Thoracic aorta endothelial cell (primary cell): ENCODE data around the gene ZNF324. TPM values are rescaled to one million over a fixed set of nuclear protein-coding genes. Genes with fewer than 3 reads are reported as not detected.

Source experiments
- small RNA-seq: library from RNA; depleted of rRNA; stranded (forward); fragments of <200 nt; gene quantifications from one replicate; pipeline ENCODE3, GENCODE V24; 2012
- total RNA-seq: library from RNA; depleted of rRNA; stranded (reverse); fragments of >200 nt; gene quantifications from 2 replicates; pipeline ENCODE4 v1.2.3, GENCODE V29; 2012

Gene ZNF324
- total RNA-seq, result 11.2 and 12.8 TPM in 2 replicates

DNA sequence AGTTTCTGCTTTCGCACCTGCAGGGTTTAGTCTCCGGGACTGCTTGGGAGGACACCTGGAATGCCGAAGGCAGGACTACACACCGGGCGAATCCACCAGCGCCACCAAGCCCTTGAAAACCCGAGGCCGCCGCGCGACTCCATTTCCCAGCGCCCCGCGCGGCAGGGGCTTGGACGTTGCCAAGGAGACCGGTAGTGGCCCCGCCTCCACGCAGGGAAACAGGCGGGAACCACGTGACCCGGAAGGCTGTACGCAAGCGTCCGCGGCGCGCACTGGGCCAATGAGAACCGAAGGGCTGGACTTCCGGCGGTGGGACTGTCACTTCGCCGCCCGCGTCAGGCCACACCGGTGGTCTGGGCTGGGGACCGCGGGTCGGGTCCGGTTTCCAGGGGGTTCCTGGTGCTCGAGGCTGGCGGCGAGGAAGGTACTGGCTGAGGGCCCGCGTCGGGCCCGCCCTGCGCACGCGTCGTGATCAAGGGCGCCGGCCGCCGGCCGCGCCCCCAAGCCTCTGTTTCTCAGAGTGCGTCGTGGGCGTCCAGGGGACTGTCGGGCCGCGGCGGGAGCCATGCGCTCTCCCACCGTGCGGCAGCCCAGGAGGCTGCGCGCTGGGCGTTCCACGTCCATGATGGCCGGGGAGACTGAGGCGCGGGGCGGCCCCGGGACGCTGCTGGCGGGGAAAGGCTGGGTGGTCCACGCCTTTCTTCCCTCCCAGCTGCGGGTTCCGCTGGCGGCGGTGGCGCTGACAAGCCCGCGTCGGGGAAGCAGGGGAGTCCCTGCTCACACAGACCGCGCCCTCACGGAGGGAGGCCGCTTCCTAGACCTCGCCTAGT lies at the start of gene ZNF324:
Gene ZNF324 (plus strand): TSS at position 321 of the 830 bp plus-strand sequence. CDS start 2,106 bp downstream, outside the sequence.

DNA sequence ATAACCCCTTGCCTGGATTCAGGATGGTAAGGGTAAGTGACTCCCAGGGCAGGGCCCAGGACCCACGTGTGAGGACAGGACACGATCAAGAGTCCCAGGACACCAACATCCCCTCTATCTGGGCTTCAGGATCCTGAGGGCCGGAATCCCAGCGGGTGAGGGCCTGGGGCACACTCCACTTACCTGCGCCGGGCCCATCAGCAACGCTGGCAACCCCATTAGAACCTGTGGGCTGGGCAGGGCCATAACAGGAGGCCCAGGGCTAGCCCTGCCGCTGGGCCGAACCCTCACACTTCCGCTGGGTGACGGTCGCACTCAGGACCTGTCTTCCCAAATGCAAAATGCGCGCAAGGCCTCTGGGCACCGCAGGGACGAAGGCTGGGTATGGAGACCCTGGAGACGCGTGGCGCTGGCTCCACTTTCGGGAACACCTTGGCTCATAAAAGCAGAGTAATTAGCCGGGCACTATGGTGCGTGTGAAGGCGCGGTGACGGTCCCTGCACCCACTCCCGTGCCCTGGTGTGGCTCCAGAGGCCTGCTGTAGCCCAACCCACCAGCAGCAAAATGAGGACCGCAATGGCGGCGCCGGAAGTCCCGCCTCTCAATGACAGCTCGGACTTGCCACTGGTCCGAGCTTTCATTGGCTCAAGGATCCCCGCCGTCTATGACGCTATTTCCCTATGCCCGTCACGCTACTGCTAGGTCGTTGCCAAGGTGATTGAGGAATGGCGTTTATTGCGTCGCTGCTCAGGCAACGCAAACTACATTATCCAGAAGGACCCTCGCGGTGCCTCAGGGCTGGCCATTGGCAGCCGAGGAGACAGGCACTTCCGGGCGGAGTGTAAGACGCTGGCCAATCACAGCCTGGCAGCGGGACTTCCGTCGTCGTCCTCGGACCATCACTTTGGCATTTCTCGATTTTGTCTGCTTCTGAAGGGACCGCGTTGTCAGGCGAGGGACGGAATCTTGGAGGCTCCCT lies 27.0 kb upstream of the ZNF324 start, which contains the start of gene ZNF132:
Gene ZNF132 (minus strand): TSS at position 578 of the 979 bp plus-strand sequence. CDS start 332 bp downstream, at position 246.

DNA sequence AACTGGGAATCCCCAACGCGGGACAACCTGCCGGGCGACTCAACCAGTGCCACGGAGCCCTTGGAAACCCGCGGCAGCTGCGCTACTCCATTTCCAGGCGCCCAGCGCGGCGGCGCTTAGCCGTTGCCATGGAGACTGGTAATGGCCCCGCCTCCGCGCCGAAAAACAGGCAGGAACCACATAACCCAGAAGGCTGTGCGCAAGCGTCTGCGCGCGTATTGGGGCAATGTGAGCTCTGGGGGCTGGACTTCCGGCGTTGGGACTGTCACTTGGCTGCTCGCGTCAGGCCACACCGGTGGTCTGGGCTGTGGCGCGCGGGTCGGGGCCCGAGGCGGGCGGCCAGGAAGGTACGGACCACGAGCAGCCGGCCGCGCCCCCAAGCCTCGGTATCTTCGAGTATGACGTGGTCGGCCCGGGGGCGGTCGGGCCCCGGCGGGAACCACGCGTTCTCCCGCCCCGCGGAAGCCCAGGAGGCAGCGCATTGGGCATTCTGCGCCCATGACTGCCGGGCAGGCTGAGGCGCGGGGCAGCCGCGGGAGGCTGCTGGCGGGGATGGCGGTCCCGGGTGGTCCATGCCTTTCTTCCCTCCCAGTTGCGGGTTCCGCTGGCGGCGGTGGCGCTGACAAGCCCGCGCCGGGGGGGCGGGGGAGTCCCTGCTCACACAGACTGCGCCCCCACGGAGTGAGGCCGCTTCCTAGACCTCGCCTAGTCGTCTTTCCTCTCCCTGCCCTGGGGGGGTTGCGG lies 15.3 kb upstream of the ZNF324 start, which contains the start of gene ZNF324B:
Gene ZNF324B (plus strand): TSS at position 265 of the 744 bp plus-strand sequence. CDS start 2,080 bp downstream, outside the sequence.

DNA sequence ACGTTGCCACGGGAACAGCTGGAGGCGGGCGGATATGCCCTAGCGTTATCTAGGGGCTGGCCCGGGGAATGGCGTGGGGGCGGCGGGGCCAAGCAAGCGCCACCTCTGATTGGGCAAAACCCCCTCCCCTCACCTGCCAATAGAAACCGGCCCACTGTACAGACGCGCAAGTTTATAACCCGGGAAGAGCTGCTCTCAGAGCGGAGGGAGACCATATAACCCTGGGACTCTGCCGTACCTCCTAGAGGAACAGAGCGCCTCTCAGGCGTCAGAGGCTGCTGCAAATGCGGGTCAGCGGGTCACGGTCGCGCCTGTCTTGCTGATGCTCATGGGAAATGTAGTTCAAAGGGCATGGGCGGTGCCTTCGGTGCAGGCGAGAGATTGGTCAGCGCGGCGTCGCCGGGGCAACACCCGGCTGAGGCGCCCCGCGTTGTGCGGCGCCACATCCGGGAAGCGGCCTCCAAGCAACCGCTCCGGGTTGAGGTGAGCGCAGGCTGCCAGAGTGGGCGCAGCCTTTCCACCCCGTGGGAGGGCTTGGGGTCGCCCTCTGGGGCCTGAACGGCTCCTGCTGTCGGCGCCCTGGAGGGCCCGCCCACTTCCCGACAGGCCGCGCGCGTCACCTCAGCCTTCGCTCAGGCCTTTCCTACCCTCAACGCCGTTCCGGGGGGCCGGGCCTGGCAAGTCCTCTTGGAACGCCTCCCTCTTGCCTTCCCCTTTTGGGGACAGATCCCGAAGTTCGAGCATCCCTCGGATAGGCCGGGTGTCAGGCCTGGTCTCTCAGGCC lies 9.0 kb downstream of the ZNF324 start, which contains the start of gene ZNF446:
Gene ZNF446 (plus strand): TSS at position 639 of the 784 bp plus-strand sequence. CDS start 867 bp downstream, outside the sequence.

DNA sequence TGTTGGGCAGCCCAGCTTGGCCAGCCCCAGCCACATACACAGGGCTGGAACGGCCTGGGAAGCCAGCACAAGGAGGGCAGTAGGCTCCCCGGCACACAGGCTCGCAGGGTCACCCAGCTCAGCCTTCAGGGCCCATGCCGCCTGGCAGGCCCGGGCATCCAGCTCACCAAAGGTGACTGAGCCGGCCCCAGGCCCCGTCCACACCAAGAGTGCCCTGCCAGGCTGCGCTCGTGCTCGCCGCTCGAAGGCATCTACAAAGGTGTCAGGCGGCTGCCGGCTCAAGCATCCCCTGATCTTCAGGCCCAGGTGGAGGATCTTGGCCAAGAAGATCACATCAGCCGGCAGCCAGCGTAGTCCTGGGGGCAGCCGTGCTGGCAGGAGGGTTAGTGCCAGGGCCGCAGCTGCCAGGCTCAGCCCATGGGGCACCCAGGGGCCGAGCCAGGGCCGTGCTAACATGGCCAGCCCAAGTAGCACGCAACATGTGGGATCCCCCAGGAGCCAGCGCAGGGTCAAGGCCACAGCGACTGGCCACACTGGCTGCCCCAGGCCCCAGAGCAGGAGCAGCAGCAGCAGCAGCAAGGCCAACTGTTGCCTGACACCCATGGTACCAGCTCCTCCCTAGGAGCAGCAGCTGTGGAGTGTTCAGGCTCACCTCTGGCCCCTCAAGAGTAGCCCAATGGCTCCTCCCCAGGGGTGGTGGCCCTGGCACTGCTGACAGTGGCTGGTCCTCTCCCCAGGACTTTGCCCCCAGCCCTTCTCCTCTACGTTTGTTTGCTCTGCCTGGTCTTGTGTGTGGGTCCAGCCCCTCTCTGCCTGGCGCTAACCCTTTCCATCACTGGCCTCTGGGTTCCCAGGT lies 44.7 kb downstream of the ZNF324 start, which contains the start of gene SLC27A5:
Gene SLC27A5 (minus strand): TSS at position 640 of the 856 bp plus-strand sequence. CDS start 37 bp downstream, at position 603.

DNA sequence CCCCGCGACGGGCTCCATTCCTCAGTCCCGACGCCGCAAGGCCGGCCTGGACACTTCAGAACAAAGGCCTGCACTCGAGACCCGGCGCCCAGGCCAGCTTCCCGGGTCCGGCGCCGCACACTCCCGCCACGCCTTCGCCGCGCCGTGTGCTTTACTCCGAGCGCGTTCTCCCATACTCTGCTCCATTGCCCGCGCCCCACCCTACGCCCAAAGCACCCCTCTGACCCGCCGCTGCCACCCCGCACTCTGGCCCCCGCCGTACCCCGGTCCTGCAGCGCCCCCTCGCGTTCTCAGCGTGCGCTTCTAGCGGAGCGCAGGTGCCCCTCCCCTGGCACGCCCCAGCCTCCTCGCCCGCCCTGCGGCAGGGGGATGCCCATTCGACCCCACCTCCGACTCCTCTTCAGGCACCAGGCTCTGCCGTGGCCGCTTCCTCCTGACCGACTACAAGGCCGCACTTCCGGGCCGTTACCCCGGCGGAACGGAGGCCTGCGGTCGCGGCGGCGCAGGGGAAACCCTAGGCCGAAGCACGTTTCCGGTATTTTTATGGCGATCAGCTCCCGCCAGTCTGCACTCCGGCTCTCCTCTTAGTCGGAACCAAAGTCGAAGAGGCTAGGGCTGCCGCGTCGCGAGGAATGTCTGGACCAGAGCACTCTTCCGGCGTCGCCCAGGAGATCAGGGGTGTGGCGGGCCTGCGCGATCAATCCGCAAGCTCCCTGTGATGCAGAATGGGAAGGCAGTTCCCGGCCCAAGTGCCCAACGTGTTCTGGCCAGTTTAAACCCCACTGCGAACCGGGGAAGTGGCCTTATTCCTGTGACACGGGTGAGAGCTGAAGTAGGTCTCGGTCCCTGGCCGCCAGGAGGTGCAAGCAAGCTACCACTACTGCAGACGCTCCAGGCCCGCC lies 52.7 kb downstream of the ZNF324 start, which contains the start of gene ZBTB45:
Gene ZBTB45 (minus strand): TSS at position 456 of the 902 bp plus-strand sequence. CDS start 2,137 bp downstream, outside the sequence.

Small RNAs within 50 kb of the gene (small RNA-seq; reads per million reads assigned to genes)
- gene RN7SL693P (not detected), gene RNU6-1337P (not detected)

Other genes starting within 250 kb of the ZNF324 start
- 54.0 and 61.5 TPM in 2 replicates for gene ZNF544, start 238.2 kb upstream of the ZNF324 start, total RNA-seq
- gene ZNF8, start 188.1 kb upstream of the ZNF324 start, total RNA-seq, result 6.9 and 8.0 TPM in 2 replicates
- 27.4 and 28.0 TPM in 2 replicates for gene ERVK3-1, start 161.7 kb upstream of the ZNF324 start, total RNA-seq
- gene ZSCAN22, start 140.1 kb upstream of the ZNF324 start, total RNA-seq, result 2.9 and 3.2 TPM in 2 replicates
- 1.0 and 3.6 TPM in 2 replicates for gene A1BG, start 113.6 kb upstream of the ZNF324 start, total RNA-seq
- gene ZNF497, start 104.3 kb upstream of the ZNF324 start, total RNA-seq, result 0.36 and 0.40 TPM in 2 replicates
- gene ZNF837, start 86.0 kb upstream of the ZNF324 start, total RNA-seq, result 0.57 and 1.2 TPM in 2 replicates
- 1,068 and 1,110 TPM in 2 replicates for gene RPS5, start 79.8 kb upstream of the ZNF324 start, total RNA-seq
- gene RNF225, start 71.4 kb upstream of the ZNF324 start, total RNA-seq, result 0.14 and 0.27 TPM in 2 replicates
- 10.0 and 14.0 TPM in 2 replicates for gene ZNF584, start 58.4 kb upstream of the ZNF324 start, total RNA-seq
- 5.5 and 6.7 TPM in 2 replicates for gene ZNF132, start 26.9 kb upstream of the ZNF324 start, total RNA-seq
- 6.8 and 8.8 TPM in 2 replicates for gene ZNF324B, start 15.5 kb upstream of the ZNF324 start, total RNA-seq
- gene ZNF446, start 9.3 kb downstream of the ZNF324 start, total RNA-seq, result 5.3 and 5.7 TPM in 2 replicates
- gene SLC27A5, start 44.9 kb downstream of the ZNF324 start, total RNA-seq, result 7.8 and 8.0 TPM in 2 replicates
- 7.6 and 10.2 TPM in 2 replicates for gene ZBTB45, start 52.7 kb downstream of the ZNF324 start, total RNA-seq
- gene TRIM28, start 77.0 kb downstream of the ZNF324 start, total RNA-seq, result 362 and 396 TPM in 2 replicates
- gene CHMP2A, start 88.0 kb downstream of the ZNF324 start, total RNA-seq, result 60.3 and 83.4 TPM in 2 replicates
- gene UBE2M, start 91.5 kb downstream of the ZNF324 start, total RNA-seq, result 75.3 TPM in 2 replicates
- gene MZF1, start 106.3 kb downstream of the ZNF324 start, total RNA-seq, result 14.1 and 14.9 TPM in 2 replicates